ENCODE data around the gene ALX1.

DNA sequence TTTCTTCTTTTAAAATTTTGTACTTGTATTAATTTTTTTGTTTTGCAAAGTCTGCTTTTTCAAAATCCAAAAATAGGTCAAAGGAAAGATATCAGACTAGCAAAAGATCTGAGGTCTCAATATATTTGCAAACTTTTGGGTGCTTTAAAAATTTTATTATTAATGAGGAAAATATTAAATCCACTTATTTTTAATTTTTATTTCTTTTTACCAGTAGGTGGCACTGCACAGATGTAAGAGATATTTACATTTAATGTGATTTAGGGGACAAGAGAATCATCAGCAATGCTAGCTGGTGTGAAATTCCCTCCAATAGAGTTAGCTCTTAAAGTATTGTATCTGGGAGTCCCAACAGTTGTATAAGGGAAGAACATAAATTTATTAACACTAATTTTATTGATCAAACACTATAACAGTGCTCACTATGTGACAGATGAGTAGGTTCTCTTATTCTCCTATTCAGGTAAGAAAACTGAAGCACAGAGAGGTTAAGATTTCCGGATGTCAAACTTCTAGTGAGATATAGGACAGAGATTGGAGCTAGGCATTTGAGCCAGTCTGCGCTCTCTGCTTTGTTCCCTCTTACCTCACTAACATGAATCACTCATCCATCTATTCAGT is 30.5 kb downstream of the ALX1 start:
- TF ChIP-seq, protein P1, sequence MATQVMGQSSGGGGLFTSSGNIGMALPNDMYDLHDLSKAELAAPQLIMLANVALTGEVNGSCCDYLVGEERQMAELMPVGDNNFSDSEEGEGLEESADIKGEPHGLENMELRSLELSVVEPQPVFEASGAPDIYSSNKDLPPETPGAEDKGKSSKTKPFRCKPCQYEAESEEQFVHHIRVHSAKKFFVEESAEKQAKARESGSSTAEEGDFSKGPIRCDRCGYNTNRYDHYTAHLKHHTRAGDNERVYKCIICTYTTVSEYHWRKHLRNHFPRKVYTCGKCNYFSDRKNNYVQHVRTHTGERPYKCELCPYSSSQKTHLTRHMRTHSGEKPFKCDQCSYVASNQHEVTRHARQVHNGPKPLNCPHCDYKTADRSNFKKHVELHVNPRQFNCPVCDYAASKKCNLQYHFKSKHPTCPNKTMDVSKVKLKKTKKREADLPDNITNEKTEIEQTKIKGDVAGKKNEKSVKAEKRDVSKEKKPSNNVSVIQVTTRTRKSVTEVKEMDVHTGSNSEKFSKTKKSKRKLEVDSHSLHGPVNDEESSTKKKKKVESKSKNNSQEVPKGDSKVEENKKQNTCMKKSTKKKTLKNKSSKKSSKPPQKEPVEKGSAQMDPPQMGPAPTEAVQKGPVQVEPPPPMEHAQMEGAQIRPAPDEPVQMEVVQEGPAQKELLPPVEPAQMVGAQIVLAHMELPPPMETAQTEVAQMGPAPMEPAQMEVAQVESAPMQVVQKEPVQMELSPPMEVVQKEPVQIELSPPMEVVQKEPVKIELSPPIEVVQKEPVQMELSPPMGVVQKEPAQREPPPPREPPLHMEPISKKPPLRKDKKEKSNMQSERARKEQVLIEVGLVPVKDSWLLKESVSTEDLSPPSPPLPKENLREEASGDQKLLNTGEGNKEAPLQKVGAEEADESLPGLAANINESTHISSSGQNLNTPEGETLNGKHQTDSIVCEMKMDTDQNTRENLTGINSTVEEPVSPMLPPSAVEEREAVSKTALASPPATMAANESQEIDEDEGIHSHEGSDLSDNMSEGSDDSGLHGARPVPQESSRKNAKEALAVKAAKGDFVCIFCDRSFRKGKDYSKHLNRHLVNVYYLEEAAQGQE (IDR thresholded peaks at IDR 0.05), result no peak
- TF ChIP-seq, protein P2, sequence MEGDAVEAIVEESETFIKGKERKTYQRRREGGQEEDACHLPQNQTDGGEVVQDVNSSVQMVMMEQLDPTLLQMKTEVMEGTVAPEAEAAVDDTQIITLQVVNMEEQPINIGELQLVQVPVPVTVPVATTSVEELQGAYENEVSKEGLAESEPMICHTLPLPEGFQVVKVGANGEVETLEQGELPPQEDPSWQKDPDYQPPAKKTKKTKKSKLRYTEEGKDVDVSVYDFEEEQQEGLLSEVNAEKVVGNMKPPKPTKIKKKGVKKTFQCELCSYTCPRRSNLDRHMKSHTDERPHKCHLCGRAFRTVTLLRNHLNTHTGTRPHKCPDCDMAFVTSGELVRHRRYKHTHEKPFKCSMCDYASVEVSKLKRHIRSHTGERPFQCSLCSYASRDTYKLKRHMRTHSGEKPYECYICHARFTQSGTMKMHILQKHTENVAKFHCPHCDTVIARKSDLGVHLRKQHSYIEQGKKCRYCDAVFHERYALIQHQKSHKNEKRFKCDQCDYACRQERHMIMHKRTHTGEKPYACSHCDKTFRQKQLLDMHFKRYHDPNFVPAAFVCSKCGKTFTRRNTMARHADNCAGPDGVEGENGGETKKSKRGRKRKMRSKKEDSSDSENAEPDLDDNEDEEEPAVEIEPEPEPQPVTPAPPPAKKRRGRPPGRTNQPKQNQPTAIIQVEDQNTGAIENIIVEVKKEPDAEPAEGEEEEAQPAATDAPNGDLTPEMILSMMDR (IDR thresholded peaks at IDR 0.05; ENCODE audit: low read depth, low read length, missing input control), result no peak
- TF ChIP-seq EGR1 (IDR thresholded peaks at IDR 0.05; ENCODE audit: low read depth in 2 of 2), result no peak
- no peak for TF ChIP-seq TAF1 (conservative IDR thresholded peaks at IDR 0.05)
- no peak for TF ChIP-seq HNF4G (IDR thresholded peaks at IDR 0.05)
- TF ChIP-seq JUND (IDR thresholded peaks at IDR 0.05), result no peak
- TF ChIP-seq GABPA (IDR thresholded peaks at IDR 0.05 in 1 of 2, conservative IDR thresholded peaks at IDR 0.05 in 1 of 2), result no peak
- TF ChIP-seq FOXA2 (IDR thresholded peaks at IDR 0.05), result no peak
- no peak for TF ChIP-seq HNF4A (conservative IDR thresholded peaks at IDR 0.05)
- TF ChIP-seq RAD21 (IDR thresholded peaks at IDR 0.05), result peak; percentile 23 to 26
